ENCODE results near the gene LHX1. TPM values are rescaled to one million over a fixed set of nuclear protein-coding genes. Genes with fewer than 3 reads are reported as not detected.

LHX1 gene
- total RNA-seq, 3 donors from 2014 or later (not counting 1 experiment from before 2014, with no cell fraction given) = not detected

DNA sequence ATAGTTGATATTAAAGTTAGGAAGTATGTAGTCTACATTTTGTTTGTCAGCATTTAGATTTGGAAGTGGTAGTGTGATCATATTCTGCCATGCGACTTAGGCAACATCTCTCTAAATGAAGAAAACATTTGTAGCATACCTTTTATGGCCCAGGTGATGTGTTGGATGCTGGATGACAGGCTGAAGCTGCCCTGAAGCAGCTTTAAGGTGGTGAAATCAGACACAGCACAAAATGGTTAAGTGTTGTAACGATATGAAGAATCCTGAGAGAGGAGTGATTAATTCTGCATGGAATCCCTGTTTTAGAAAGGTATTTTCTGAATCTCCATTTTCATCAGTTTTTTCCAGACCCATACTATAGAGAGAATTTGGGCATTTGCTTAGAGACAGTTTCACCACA, 39.8 kb downstream of the LHX1 start:
- Histone ChIP-seq H3K36me3 (ENCODE audit: control insufficient read depth, insufficient read depth, low read length) (peaks cover 3% of the 10 kb centered on the region), H3K27me3 (ENCODE audit: control insufficient read depth, insufficient read depth, low read length) (no peaks in the 10 kb centered on the region), H3K9me3 (ENCODE audit: control insufficient read depth, insufficient read depth, low read length) (no peaks in the 10 kb centered on the region), H3K4me3 (ENCODE audit: low read length) (no peak overlapping the region), H3K27ac (ENCODE audit: low read length) (no peak overlapping the region), H3K4me1 (ENCODE audit: control insufficient read depth, insufficient read depth, low read length) (no peaks in the 10 kb centered on the region)
- TF ChIP-seq CTCF (IDR thresholded peaks at IDR 0.05) = no peak
- Mint-ChIP-seq H3K9me3 (no peaks in the 10 kb centered on the region), H3K36me3 (peaks cover 6% of the 10 kb centered on the region), H3K27me3 (ENCODE audit: low read depth in 2 of 2) (no peaks in the 10 kb centered on the region), H3K4me1 (peaks cover 60 to 69% of the 10 kb centered on the region in 2 donors), H3K27ac (no peak overlapping the region), H3K4me3 (no peak overlapping the region)
- no peak for DNase-seq
- no peak for ATAC-seq
- intact Hi-C loops (cut with micrococcal nuclease) = no loop called here
- WGBS (ENCODE audit: insufficient coverage) = 84% methylated on average over 2 of the region's 2 CpGs

DNA sequence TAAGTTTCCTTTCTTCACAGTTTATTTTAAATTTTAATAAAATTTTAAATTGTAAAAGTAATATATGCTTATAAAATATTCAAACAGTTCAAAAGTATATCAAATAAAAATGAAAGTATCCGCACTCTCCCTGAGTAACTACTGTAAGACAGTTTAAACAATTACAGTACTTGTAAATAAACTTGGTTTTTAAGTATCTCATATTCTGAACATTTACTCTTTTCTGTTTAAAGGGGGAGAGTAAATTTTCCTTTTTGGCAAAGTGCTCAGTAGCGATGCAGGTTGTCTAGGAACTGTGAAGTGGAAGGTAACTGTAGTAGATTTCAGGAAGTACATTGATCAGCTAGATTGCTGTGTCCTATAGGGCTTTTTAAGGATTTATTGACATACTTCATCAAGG, 40.3 kb downstream of the LHX1 start:
- Histone ChIP-seq H3K27me3 (ENCODE audit: control insufficient read depth, insufficient read depth, low read length) (no peaks in the 10 kb centered on the region), H3K4me1 (ENCODE audit: control insufficient read depth, insufficient read depth, low read length) (no peaks in the 10 kb centered on the region), H3K36me3 (ENCODE audit: control insufficient read depth, insufficient read depth, low read length) (peaks cover 3% of the 10 kb centered on the region), H3K9me3 (ENCODE audit: control insufficient read depth, insufficient read depth, low read length) (no peaks in the 10 kb centered on the region), H3K4me3 (ENCODE audit: low read length) (no peak overlapping the region), H3K27ac (ENCODE audit: low read length) (no peak overlapping the region)
- H3K27me3 Mint-ChIP-seq (ENCODE audit: low read depth in 2 of 2) = no peaks in the 10 kb centered on the region
- H3K4me3 Mint-ChIP-seq = no peak overlapping the region
- peaks cover 6% of the 10 kb centered on the region for H3K36me3 Mint-ChIP-seq
- no peaks in the 10 kb centered on the region for H3K9me3 Mint-ChIP-seq
- no peak for ATAC-seq
- intact Hi-C loops (cut with micrococcal nuclease) = no loop called here
- no peak overlapping the region for H3K27ac Mint-ChIP-seq
- WGBS (ENCODE audit: insufficient coverage) = 92% methylated on average over 1 of the region's 2 CpGs
- DNase-seq = no peak
- TF ChIP-seq CTCF (IDR thresholded peaks at IDR 0.05) = no peak
- peaks cover 59 to 67% of the 10 kb centered on the region in 2 donors for H3K4me1 Mint-ChIP-seq

GRCh38 chr17:36978810-36979564, 41.7 kb downstream of the LHX1 start:
- no peak for TF ChIP-seq CTCF (IDR thresholded peaks at IDR 0.05)
- H3K27ac ChIP-seq (ENCODE audit: low read length) = no peak overlapping the region
- H3K36me3 ChIP-seq (ENCODE audit: control insufficient read depth, insufficient read depth, low read length) = peaks cover 3% of the 10 kb centered on the region
- ATAC-seq = no peak
- H3K4me3 ChIP-seq (ENCODE audit: low read length) = no peak overlapping the region
- intact Hi-C loops (cut with micrococcal nuclease) = no loop called here
- Mint-ChIP-seq H3K27ac (no peak overlapping the region), H3K36me3 (peaks cover 6% of the 10 kb centered on the region), H3K27me3 (ENCODE audit: low read depth in 2 of 2) (no peaks in the 10 kb centered on the region), H3K4me3 (no peak overlapping the region), H3K9me3 (no peaks in the 10 kb centered on the region), H3K4me1 (peaks cover 55 to 61% of the 10 kb centered on the region in 2 donors)
- no peaks in the 10 kb centered on the region for H3K27me3 ChIP-seq (ENCODE audit: control insufficient read depth, insufficient read depth, low read length)
- H3K9me3 ChIP-seq (ENCODE audit: control insufficient read depth, insufficient read depth, low read length) = no peaks in the 10 kb centered on the region
- no peak for DNase-seq
- no peaks in the 10 kb centered on the region for H3K4me1 ChIP-seq (ENCODE audit: control insufficient read depth, insufficient read depth, low read length)
- WGBS (ENCODE audit: insufficient coverage) = 93% methylated on average over 11 of the region's 11 CpGs

DNA sequence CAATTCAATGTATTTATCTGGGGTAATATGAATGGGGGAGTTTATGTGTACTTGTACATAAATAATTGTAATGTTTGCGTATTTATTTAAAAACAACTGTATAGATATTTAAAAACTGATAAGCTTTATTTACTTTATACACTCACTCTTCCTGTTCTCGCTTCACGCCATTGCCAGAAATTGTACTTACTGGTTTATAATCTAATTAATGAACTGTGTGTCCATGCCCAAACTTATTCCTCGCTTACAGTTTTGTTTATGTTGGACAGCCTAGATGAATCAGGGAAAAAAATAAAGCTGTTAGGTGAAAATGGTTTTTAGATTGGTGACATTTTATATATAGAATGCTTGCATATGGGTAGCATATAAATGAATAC, 42.3 kb downstream of the LHX1 start:
- WGBS (ENCODE audit: insufficient coverage) = no CpG with 5 or more reads among the region's 4 CpGs
- ATAC-seq = no peak
- H3K27me3 Mint-ChIP-seq (ENCODE audit: low read depth in 2 of 2) = no peaks in the 10 kb centered on the region
- H3K36me3 Mint-ChIP-seq = peaks cover 6% of the 10 kb centered on the region
- H3K9me3 ChIP-seq (ENCODE audit: control insufficient read depth, insufficient read depth, low read length) = no peaks in the 10 kb centered on the region
- intact Hi-C loops (cut with micrococcal nuclease) = no loop called here
- H3K27me3 ChIP-seq (ENCODE audit: control insufficient read depth, insufficient read depth, low read length) = no peaks in the 10 kb centered on the region
- H3K27ac ChIP-seq (ENCODE audit: low read length) = no peak overlapping the region
- H3K4me3 Mint-ChIP-seq = no peak overlapping the region
- peaks cover 3% of the 10 kb centered on the region for H3K36me3 ChIP-seq (ENCODE audit: control insufficient read depth, insufficient read depth, low read length)
- peaks cover 59 to 61% of the 10 kb centered on the region in 2 donors for H3K4me1 Mint-ChIP-seq
- H3K9me3 Mint-ChIP-seq = no peaks in the 10 kb centered on the region
- H3K4me3 ChIP-seq (ENCODE audit: low read length) = no peak overlapping the region
- H3K4me1 ChIP-seq (ENCODE audit: control insufficient read depth, insufficient read depth, low read length) = no peaks in the 10 kb centered on the region
- H3K27ac Mint-ChIP-seq = no peak overlapping the region
- TF ChIP-seq CTCF (IDR thresholded peaks at IDR 0.05) = no peak
- DNase-seq = no peak
